GM23338 (cell line): Measurements from ENCODE around the gene C6orf47.

Experiments
- CREB1 ChIP-seq: fragments of 250-450 bp; sonication (Bioruptor Pico); IDR thresholded peaks from 2 replicates; pipeline ENCODE4 v1.5.0; 2020; ENCODE audit warnings: low read depth, mild to moderate bottlenecking, moderate library complexity
- CTCF ChIP-seq, 2 experiments: fragments of 200-600 bp in 1 of 2; sonication (generic) in 1 of 2; conservative IDR thresholded peaks; 2 replicates each; pipeline versions ENCODE4 v1.5.1 to v1.6.1; 2016 to 2017; ENCODE audit warnings: antibody characterized with exemption in 2 of 2, low read depth in 2 of 2, mild to moderate bottlenecking in 2 of 2, moderate library complexity in 1 of 2
- EZH2 ChIP-seq: fragments of 200-600 bp; sonication (generic); IDR thresholded peaks from one replicate; pipeline ENCODE4 v1.8.0; 2017; ENCODE audit warnings: antibody characterized with exemption, mild to moderate bottlenecking, low read depth; ENCODE audit not compliant: unreplicated experiment
- EZH2phosphoT487 ChIP-seq: fragments of 200-600 bp; sonication (generic); IDR thresholded peaks from one replicate; pipeline ENCODE4 v1.8.1; 2018; ENCODE audit warnings: antibody characterized with exemption; ENCODE audit not compliant: unreplicated experiment
- JUNB ChIP-seq: IDR thresholded peaks from one replicate; pipeline ENCODE4 v1.6.1; 2016; ENCODE audit warnings: antibody characterized with exemption; ENCODE audit not compliant: unreplicated experiment
- NANOG ChIP-seq: IDR thresholded peaks from 2 replicates; pipeline ENCODE4 v1.6.1; 2016; ENCODE audit warnings: antibody characterized with exemption, borderline replicate concordance
- POLR2AphosphoS5 ChIP-seq: IDR thresholded peaks from 2 replicates; pipeline ENCODE4 v1.6.1; 2016; ENCODE audit warnings: antibody characterized with exemption, low read depth
- REST ChIP-seq: IDR thresholded peaks from one replicate; pipeline ENCODE4 v1.6.1; 2018; ENCODE audit warnings: antibody characterized with exemption; ENCODE audit not compliant: unreplicated experiment
- STAT1 ChIP-seq: IDR thresholded peaks from one replicate; pipeline ENCODE4 v1.6.1; 2016; ENCODE audit warnings: antibody characterized with exemption; ENCODE audit not compliant: unreplicated experiment
- ZNF331 ChIP-seq: fragments of 250-450 bp; sonication (Bioruptor Pico); IDR thresholded peaks from 2 replicates; pipeline ENCODE4 v1.5.0; 2020; ENCODE audit warnings: low read depth, mild to moderate bottlenecking, moderate library complexity
- TF ChIP-seq, protein P1 (sequence below): fragments of 250-450 bp; sonication (Bioruptor Pico); IDR thresholded peaks from 2 replicates; pipeline ENCODE4 v1.5.0; 2020; ENCODE audit warnings: mild to moderate bottlenecking, moderate library complexity
- TF ChIP-seq, protein P2 (sequence below): IDR thresholded peaks from 2 replicates; pipeline ENCODE4 v1.6.1; 2016; ENCODE audit warnings: antibody characterized with exemption

DNA sequence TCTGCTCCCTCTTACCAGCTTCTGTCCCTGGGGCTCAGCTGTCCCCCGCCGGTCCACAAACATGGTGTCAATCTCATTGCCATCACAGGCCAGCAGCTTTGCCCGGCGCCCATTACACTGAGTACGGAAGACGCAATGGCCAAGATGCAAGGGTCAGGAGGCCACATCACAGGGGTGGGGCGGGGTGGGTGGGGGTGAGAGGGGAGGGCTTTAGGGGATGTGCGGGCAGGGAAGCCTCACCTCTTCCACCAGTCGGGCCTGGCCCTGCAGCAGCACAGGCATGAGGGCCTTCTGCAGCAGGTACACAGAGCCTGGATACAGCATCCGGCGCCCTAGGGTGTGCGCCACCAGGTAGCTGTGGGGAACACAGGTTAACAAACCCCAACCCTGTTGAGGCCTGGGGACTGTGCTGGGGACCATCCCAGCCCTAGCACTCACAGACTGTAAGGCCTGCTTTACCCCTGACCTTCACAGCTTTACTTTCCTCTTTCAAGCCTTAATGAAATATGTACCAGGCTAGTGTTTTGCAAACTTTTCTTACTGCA, 31.1 kb upstream of the C6orf47 start:
- TF ChIP-seq CTCF (conservative IDR thresholded peaks at IDR 0.05; ENCODE audit: low read depth in 2 of 2): no peak
- TF ChIP-seq EZH2: no peak
- no peak for TF ChIP-seq CREB1
- TF ChIP-seq JUNB: no peak
- TF ChIP-seq EZH2phosphoT487: no peak
- TF ChIP-seq POLR2AphosphoS5: no peak
- no peak for TF ChIP-seq NANOG
- TF ChIP-seq, protein P1, sequence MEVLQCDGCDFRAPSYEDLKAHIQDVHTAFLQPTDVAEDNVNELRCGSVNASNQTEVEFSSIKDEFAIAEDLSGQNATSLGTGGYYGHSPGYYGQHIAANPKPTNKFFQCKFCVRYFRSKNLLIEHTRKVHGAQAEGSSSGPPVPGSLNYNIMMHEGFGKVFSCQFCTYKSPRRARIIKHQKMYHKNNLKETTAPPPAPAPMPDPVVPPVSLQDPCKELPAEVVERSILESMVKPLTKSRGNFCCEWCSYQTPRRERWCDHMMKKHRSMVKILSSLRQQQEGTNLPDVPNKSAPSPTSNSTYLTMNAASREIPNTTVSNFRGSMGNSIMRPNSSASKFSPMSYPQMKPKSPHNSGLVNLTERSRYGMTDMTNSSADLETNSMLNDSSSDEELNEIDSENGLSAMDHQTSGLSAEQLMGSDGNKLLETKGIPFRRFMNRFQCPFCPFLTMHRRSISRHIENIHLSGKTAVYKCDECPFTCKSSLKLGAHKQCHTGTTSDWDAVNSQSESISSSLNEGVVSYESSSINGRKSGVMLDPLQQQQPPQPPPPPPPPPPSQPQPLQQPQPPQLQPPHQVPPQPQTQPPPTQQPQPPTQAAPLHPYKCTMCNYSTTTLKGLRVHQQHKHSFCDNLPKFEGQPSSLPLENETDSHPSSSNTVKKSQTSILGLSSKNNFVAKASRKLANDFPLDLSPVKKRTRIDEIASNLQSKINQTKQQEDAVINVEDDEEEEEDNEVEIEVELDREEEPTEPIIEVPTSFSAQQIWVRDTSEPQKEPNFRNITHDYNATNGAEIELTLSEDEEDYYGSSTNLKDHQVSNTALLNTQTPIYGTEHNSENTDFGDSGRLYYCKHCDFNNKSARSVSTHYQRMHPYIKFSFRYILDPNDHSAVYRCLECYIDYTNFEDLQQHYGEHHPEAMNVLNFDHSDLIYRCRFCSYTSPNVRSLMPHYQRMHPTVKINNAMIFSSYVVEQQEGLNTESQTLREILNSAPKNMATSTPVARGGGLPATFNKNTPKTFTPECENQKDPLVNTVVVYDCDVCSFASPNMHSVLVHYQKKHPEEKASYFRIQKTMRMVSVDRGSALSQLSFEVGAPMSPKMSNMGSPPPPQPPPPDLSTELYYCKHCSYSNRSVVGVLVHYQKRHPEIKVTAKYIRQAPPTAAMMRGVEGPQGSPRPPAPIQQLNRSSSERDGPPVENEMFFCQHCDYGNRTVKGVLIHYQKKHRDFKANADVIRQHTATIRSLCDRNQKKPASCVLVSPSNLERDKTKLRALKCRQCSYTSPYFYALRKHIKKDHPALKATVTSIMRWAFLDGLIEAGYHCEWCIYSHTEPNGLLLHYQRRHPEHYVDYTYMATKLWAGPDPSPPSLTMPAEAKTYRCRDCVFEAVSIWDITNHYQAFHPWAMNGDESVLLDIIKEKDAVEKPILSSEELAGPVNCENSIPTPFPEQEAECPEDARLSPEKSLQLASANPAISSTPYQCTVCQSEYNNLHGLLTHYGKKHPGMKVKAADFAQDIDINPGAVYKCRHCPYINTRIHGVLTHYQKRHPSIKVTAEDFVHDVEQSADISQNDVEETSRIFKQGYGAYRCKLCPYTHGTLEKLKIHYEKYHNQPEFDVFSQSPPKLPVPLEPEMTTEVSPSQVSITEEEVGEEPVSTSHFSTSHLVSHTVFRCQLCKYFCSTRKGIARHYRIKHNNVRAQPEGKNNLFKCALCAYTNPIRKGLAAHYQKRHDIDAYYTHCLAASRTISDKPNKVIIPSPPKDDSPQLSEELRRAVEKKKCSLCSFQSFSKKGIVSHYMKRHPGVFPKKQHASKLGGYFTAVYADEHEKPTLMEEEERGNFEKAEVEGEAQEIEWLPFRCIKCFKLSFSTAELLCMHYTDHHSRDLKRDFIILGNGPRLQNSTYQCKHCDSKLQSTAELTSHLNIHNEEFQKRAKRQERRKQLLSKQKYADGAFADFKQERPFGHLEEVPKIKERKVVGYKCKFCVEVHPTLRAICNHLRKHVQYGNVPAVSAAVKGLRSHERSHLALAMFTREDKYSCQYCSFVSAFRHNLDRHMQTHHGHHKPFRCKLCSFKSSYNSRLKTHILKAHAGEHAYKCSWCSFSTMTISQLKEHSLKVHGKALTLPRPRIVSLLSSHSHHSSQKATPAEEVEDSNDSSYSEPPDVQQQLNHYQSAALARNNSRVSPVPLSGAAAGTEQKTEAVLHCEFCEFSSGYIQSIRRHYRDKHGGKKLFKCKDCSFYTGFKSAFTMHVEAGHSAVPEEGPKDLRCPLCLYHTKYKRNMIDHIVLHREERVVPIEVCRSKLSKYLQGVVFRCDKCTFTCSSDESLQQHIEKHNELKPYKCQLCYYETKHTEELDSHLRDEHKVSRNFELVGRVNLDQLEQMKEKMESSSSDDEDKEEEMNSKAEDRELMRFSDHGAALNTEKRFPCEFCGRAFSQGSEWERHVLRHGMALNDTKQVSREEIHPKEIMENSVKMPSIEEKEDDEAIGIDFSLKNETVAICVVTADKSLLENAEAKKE (CRISPR knock-in tag): no peak
- no peak for TF ChIP-seq STAT1
- TF ChIP-seq REST: no peak
- TF ChIP-seq, protein P2, sequence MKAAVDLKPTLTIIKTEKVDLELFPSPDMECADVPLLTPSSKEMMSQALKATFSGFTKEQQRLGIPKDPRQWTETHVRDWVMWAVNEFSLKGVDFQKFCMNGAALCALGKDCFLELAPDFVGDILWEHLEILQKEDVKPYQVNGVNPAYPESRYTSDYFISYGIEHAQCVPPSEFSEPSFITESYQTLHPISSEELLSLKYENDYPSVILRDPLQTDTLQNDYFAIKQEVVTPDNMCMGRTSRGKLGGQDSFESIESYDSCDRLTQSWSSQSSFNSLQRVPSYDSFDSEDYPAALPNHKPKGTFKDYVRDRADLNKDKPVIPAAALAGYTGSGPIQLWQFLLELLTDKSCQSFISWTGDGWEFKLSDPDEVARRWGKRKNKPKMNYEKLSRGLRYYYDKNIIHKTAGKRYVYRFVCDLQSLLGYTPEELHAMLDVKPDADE: no peak
- TF ChIP-seq ZNF331: no peak
